Progenitor cell of endocrine pancreas (in vitro differentiated cells): Measurements from ENCODE around the gene CAPZA2. TPM values are rescaled to one million over a fixed set of nuclear protein-coding genes. Genes with fewer than 3 reads are reported as not detected.

Experiments
- DNase-seq: peaks from one replicate; pipeline ENCODE4 v3.0.0; 2021; ENCODE audit warnings: low spot score; ENCODE audit not compliant: unreplicated experiment
- H3K27ac Mint-ChIP-seq: 2 replicates; pipeline ENCODE4 v1.8.0; 2021; ENCODE audit warnings: mild to moderate bottlenecking, moderate library complexity, mixed read lengths
- H3K27me3 Mint-ChIP-seq: 2 replicates; pipeline ENCODE4 v1.8.0; 2021; ENCODE audit warnings: mixed read lengths
- H3K36me3 Mint-ChIP-seq: 2 replicates; pipeline ENCODE4 v1.8.0; 2022; ENCODE audit warnings: mixed read lengths; ENCODE audit not compliant: insufficient read depth
- H3K4me1 Mint-ChIP-seq: 2 replicates; pipeline ENCODE4 v1.8.0; 2021; ENCODE audit warnings: low read depth, mixed read lengths
- H3K4me3 Mint-ChIP-seq: 2 replicates; pipeline ENCODE4 v1.8.0; 2021; ENCODE audit warnings: low read depth, mild to moderate bottlenecking, moderate library complexity, mixed read lengths
- H3K9me3 Mint-ChIP-seq: 2 replicates; pipeline ENCODE4 v1.8.0; 2021; ENCODE audit warnings: low read depth, mixed read lengths
- total RNA-seq: library from RNA; stranded (reverse); gene quantifications from 2 replicates; pipeline ENCODE4 v1.2.1, GENCODE V29; 2021
- TF ChIP-seq, protein P1 (sequence below): fragments of 200-600 bp; sonication (generic); IDR thresholded peaks from one replicate; pipeline ENCODE4 v1.5.0; 2021; ENCODE audit warnings: antibody characterized with exemption, mild to moderate bottlenecking; ENCODE audit not compliant: unreplicated experiment

Gene CAPZA2
- total RNA-seq, 1 donor from 2014 or later: 151 TPM

GRCh38 chr7:116922545-116922944 lies 60.2 kb downstream of the CAPZA2 start:
- Mint-ChIP-seq H3K9me3 (peaks cover 3% of the 10 kb centered on the region), H3K4me3 (no peak overlapping the region)
- TF ChIP-seq, protein P1, sequence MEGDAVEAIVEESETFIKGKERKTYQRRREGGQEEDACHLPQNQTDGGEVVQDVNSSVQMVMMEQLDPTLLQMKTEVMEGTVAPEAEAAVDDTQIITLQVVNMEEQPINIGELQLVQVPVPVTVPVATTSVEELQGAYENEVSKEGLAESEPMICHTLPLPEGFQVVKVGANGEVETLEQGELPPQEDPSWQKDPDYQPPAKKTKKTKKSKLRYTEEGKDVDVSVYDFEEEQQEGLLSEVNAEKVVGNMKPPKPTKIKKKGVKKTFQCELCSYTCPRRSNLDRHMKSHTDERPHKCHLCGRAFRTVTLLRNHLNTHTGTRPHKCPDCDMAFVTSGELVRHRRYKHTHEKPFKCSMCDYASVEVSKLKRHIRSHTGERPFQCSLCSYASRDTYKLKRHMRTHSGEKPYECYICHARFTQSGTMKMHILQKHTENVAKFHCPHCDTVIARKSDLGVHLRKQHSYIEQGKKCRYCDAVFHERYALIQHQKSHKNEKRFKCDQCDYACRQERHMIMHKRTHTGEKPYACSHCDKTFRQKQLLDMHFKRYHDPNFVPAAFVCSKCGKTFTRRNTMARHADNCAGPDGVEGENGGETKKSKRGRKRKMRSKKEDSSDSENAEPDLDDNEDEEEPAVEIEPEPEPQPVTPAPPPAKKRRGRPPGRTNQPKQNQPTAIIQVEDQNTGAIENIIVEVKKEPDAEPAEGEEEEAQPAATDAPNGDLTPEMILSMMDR: no peak

GRCh38 chr7:116924741-116925140 lies 62.4 kb downstream of the CAPZA2 start:
- TF ChIP-seq, protein P1: no peak
- Mint-ChIP-seq H3K4me3 (no peak overlapping the region), H3K27ac (no peak overlapping the region), H3K36me3 (peaks cover 7% of the 10 kb centered on the region), H3K4me1 (no peaks in the 10 kb centered on the region), H3K27me3 (no peaks in the 10 kb centered on the region), H3K9me3 (no peaks in the 10 kb centered on the region)
- DNase-seq: no peak

More at GRCh38 chr7:116922545-116922944, 60.2 kb downstream of the CAPZA2 start:
- DNase-seq: no peak
- Mint-ChIP-seq H3K27ac (no peak overlapping the region), H3K27me3 (no peaks in the 10 kb centered on the region), H3K4me1 (no peaks in the 10 kb centered on the region), H3K36me3 (peaks cover 14% of the 10 kb centered on the region)

GRCh38 chr7:116929021-116929420 lies 66.6 kb downstream of the CAPZA2 start:
- H3K9me3 Mint-ChIP-seq: no peaks in the 10 kb centered on the region
- no peaks in the 10 kb centered on the region for H3K36me3 Mint-ChIP-seq
- TF ChIP-seq, protein P1: no peak
- H3K4me1 Mint-ChIP-seq: no peaks in the 10 kb centered on the region
- no peak for DNase-seq
- H3K27ac Mint-ChIP-seq: no peak overlapping the region
- no peak overlapping the region for H3K4me3 Mint-ChIP-seq
- peaks cover 13% of the 10 kb centered on the region for H3K27me3 Mint-ChIP-seq

GRCh38 chr7:116929914-116930913 lies 67.8 kb downstream of the CAPZA2 start:
- no peak overlapping the region for H3K4me3 Mint-ChIP-seq
- H3K36me3 Mint-ChIP-seq: no peaks in the 10 kb centered on the region
- no peaks in the 10 kb centered on the region for H3K9me3 Mint-ChIP-seq
- TF ChIP-seq, protein P1: peak; percentile 92
- DNase-seq: peak; percentile 69
- no peaks in the 10 kb centered on the region for H3K4me1 Mint-ChIP-seq
- no peak overlapping the region for H3K27ac Mint-ChIP-seq
- H3K27me3 Mint-ChIP-seq: peaks cover 13% of the 10 kb centered on the region

DNA sequence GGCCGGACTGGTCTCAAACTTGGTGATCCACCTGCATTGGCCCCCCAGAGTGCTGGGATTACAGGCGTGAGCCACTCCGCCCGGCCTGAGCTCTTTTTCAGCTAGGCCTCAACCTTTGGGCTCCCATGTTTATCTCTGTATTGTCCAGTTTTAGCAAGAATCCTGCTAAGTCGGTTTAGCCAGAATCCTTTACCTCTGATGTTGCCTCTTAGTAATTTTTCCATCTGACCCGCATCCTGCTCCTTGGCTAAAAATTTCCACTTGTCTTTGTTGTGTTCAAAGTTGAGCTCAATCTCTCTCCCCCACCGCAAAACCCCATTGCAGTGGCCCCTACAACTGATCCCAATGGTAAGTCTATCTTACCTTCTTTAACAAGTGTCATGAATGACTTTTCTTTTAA lies 70.2 kb downstream of the CAPZA2 start:
- no peak for DNase-seq
- Mint-ChIP-seq H3K9me3 (no peaks in the 10 kb centered on the region), H3K4me1 (no peaks in the 10 kb centered on the region), H3K36me3 (no peaks in the 10 kb centered on the region), H3K27me3 (peaks cover 15% of the 10 kb centered on the region), H3K4me3 (no peak overlapping the region), H3K27ac (no peak overlapping the region)
- TF ChIP-seq, protein P1: no peak
